GM18951 (cell line): ENCODE measurements around the gene LRMDA.

Source experiments
- POLR2A ChIP-seq: IDR thresholded peaks from 4 replicates; pipeline ENCODE4 v1.6.1; 2011; ENCODE audit warnings: mild to moderate bottlenecking; ENCODE audit not compliant: insufficient read length, insufficient read depth; ENCODE audit errors: extremely low read depth
- in situ Hi-C: fragments of 300-500 bp; cut with MboI; formaldehyde crosslinking; loops from one replicate; pipeline ENCODE4 v1.12.0; 2022; ENCODE audit warnings: low sequenced_read_pairs, mixed read lengths, inconsistent platforms; ENCODE audit not compliant: unreplicated experiment

Gene LRMDA

GRCh38 chr10:76350583-76350982, 919.2 kb downstream of the LRMDA start:
- no peak for TF ChIP-seq POLR2A
- in situ Hi-C loops: no loop called here

- no peak for TF ChIP-seq POLR2A
- in situ Hi-C loops: no loop called here
These were observed 920.9 kb downstream of the LRMDA start for GRCh38 chr10:76352300-76352699.

DNA sequence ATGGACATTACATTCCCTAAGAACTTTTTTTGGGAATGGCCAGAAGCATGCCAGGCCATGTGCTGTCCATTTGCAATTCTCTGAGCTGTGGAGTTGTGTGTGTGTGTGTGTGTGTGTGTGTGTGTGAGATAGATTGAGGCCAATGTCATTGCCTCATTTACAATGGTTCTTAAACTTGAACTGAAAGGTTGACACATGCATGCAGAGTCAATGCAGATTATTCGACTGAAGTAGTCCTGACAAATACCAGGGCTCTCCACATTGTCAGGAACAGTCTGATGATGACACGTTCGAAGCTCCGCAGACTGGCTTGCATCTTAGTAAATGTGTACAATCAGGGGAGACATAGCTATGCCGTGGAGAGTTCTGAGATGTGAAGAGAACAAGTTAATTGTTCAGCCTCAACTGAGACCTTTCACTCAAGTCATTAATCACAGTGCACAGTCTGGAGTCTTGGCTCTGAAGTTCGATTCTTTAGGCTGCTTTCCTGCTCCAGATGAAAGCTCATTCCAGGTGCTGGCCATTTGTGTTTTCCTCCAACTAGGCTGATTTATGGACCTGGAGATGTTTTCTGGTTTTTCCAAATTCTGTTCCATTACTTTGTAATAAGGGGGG, 921.9 kb downstream of the LRMDA start:
- TF ChIP-seq POLR2A: no peak
- in situ Hi-C loops: no loop called here

- in situ Hi-C loops: no loop called here
- no peak for TF ChIP-seq POLR2A
These were observed 922.9 kb downstream of the LRMDA start for GRCh38 chr10:76354212-76354738.

GRCh38 chr10:76354921-76355320, 923.5 kb downstream of the LRMDA start:
- TF ChIP-seq POLR2A: no peak

DNA sequence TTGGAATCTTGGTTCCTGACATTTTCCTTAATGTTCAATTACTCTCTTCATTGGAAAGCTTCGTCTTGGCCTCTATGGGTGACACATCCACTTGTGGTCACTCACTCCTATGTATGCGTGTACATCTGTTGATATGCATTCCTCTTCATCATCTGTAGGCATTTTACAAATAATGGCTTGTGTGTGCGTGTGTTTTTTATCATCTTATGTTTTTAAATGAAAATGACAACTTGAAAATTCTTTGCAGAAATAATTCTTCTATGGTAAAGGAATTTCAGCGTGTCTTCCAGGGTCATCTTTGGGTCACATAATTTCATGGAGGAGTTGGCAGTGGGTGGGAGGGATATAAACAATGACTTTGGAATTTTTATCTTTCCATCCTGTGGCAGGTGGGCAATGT, 925.1 kb downstream of the LRMDA start:
- TF ChIP-seq POLR2A: no peak
- in situ Hi-C loops: no loop called here

More at GRCh38 chr10:76354921-76355320, 923.5 kb downstream of the LRMDA start:
- in situ Hi-C loops: no loop called here

- in situ Hi-C loops: no loop called here
- no peak for TF ChIP-seq POLR2A
These were observed 926.4 kb downstream of the LRMDA start for GRCh38 chr10:76357726-76358415.

- no peak for TF ChIP-seq POLR2A
- in situ Hi-C loops: no loop called here
These were observed 927.4 kb downstream of the LRMDA start for GRCh38 chr10:76358743-76359395.

DNA sequence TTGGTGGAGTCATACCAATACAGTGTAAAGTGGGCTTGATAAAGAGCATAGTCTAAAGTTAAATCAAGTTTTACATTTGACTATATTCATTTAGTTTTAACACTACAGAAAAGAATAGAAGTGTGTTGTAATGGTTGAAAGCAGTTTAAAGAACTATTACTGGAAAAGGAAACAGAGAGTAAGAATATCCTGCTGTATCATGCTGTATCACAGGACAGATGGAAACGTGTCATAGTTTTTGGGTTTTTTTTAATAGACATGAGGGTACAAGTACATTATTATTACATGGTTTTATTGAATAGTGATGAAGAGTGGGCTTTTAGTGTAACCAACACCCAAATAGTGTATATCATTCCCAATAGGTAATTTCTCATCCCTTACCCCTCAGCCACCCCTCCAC, 944.3 kb downstream of the LRMDA start:
- TF ChIP-seq POLR2A: no peak
- in situ Hi-C loops: no loop called here

- no peak for TF ChIP-seq POLR2A
- in situ Hi-C loops: no loop called here
These were observed 951.0 kb downstream of the LRMDA start for GRCh38 chr10:76382381-76382851.

DNA sequence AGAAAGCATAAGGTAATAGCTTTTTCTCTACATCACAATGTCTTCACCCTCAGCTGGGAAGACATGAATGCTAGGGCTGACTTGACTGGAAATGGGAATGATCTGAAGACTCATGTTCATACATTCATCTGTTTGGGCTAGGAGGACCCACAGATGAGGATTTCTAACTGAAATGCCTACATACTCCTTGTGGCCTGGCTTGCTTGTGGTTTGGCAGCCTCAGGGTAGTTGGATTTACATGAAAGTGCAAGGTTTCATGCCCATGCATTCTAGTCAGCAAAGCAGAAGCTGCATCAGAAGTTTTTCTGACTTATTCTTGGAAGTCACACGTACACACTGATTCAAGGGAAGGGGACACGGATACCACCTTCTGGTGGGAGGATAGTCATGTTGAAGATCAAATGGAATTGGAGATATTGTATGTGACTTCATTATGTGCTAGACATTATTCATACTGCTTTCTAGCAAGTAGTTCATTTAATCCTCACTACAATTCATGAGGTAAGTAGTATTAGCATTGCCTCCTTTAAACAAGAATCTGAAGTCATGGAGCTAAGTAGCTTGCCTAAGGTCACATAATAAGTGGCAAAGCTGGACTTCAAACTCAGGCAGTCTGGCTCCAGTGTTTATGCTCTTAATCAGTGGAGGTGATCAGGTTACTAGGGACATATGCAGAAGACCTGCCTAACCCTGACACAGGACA, 957.0 kb downstream of the LRMDA start:
- TF ChIP-seq POLR2A: no peak
- in situ Hi-C loops: no loop called here

- in situ Hi-C loops: no loop called here
These were observed 962.7 kb downstream of the LRMDA start for GRCh38 chr10:76393875-76394706.

More at GRCh38 chr10:76393875-76394706, 962.7 kb downstream of the LRMDA start:
- TF ChIP-seq POLR2A: no peak
